NOMO-1 treated with DMSO at 0.1 percent for 48 hours (cell line): Measurements from ENCODE around the gene NGDN.

Experiments used
- DNase-seq: peaks from one replicate; lab custom pipeline; 2025; ENCODE audit not compliant: unreplicated experiment; lab: John Stamatoyannopoulos, UW

NGDN gene

DNA sequence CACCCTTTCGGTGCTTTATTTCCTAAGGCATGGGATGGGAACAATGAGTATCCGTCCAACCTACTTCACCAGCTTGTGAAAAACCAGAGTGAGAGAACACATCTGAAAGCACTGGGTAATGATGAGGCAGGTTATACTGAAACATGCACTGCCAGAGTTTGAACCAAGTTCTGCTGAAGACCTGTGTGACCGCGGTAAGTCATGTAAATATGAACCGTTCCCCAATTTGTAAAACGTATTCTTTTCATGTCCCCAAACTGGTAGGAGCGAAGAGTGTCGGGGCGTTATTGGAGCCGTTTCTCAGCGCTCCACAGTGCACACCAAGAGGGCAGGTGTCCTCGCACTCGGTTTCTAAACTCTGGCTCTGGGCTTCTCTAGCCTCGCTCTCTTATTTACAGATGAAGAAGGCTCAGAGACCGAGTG lies 788 bp upstream of the NGDN start:
- DNase-seq = no peak

DNA sequence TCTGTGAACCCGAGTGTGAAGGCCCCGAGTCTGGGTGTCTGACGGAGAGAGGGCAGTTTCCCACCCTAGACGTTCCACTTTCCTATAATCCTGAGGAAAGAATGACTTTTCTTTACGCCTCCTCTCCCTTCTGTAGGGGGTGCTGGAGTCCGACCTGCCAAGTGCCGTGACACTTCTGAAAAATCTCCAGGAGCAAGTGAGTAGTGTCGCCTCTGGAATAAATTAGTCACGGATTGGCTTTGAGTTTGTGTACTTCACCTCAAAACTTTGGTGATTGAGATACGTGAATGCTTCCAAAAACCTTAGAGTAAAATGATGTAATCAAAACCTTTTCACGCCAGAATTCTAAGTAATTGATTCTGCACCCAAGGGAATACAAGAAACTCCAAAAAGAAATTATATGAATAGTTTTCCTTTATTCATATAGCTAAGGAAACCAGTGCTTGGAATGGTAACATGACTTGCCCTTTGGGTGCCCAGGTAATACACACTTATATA lies 452 bp downstream of the NGDN start:
- peak; percentile 37 for DNase-seq

DNA sequence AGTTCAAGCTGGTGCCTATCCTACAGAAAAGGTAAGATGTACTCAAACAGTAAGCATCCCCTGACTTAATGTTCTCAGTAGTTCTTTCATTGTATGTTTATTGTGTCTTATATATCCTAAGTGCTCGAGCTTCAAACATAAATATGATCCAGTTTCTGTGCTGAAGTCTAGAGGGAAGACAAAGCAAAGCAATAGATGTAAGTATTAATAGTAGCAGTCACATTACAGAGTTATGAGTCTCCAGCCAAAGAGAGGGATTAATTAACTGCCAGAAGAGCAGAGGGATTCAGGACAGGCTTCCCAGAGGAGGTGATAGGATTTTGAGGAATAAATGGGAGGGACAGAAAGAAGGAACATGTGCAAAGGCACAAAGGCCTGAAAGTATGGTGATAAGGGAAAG lies 1.4 kb downstream of the NGDN start:
- no peak for DNase-seq

DNA sequence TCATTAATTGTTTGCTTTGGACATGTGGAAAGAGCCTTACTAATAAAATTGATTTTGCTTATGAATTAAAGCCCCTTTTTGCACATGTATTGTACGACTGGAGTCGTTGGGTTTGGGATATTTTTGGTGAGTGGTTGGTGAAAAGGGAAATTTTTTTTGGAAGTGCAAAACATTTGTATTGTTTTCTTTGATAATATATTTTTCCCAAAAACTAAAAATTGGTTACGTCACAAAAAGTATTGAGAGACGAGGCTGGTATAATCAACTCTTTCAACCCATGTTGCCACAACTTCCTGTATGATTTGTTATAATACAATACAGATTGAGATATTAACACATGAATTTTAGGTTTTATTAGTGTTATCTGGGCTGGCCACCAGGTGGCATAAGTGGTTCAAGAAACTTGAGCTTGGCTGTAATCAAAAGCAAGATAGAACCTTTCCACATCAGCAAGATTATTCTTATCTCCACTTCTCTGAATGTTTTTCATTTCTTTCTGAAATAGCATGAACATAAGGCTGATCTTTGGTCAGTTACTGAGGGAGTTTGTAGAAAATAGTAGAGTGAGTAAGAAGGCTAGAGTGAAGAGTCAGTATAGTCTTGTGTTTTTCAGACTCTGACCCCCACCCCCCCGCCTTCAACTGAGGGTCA lies 8.7 kb downstream of the NGDN start:
- DNase-seq = peak; percentile 55

DNA sequence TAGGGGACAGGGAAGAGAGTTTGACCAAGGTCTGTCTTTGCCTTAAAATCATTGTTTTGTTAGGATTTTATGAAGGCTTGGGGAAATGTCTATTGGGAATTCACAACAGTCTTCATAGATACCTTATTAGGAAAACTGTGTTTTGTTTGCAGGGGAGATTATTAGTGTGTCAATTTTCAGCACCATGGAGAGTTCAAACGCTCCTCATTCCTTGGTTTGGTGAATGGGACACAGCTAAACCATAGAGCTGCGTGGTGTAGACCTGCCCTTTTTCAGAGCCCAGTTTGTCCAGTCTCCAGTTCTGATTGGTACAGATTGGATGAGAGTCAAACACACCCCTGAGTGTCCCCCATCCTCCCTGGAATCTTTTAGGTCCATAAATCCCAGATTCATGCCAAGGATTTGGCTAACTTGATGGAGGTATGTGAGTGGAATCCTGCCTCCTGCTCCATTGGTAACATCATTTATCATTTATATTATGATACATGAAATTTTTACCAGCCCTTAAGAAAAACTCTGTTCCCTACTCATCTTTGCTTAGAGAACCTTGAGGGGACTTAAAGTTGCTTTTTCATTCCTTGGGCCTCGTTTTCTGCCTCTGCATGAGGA lies 12.0 kb downstream of the NGDN start:
- peak; percentile 10 for DNase-seq

DNA sequence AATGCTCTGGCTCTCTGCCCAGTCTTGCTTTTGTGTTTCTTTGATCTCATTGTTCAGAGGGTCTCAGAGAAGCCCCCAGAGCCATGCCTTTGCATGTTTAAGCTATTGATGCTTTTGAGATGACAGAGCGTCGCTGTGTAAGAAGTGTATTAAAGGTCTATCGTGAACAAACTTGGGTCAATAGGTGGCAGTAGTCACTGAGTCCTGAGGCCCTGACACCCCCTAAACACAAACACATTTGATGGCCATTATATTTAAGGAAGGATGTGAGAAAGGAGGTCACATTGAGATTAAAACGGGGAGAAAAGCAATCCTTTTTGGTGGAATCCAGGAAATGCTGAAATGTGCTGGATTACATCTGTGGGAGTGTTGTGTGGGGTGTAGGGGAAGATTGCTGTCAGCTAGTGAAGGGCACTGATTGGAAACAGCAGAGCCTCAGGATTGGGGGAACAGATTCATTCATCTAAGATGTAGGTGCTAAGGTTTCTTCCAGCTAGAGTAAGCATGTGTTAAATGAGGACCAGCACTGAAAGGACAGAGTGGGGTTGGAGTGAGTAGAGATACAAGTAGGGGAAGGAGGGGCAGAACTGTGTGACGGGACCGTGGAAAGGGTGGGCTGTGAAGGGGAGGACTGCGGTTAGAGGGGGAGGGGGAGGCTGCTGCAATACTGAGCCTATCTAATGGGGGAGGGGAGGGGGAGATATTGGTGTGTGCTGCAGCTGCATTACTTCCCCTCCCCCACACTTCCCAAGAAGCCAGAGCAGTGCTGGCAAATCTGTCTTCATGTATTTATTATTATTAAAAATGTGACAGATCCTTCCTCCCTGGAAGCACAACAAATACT lies 12.7 kb downstream of the NGDN start:
- DNase-seq = no peak

DNA sequence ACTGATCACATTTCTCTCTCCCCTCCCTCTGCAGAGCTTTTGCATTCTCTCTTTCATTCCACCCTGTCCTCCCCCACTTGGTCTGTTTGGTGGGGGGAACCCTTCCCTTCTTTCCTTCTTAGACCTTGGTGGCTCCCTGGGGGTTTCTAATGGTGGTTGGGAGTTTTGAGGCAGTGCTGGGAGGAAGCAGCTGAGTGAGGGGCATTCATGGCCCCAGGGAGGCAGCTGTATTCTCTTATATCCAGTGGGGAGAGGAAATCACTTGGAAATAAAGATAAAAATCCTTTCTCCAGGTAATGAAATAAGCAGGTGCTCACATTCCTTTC lies 13.3 kb downstream of the NGDN start:
- no peak for DNase-seq

DNA sequence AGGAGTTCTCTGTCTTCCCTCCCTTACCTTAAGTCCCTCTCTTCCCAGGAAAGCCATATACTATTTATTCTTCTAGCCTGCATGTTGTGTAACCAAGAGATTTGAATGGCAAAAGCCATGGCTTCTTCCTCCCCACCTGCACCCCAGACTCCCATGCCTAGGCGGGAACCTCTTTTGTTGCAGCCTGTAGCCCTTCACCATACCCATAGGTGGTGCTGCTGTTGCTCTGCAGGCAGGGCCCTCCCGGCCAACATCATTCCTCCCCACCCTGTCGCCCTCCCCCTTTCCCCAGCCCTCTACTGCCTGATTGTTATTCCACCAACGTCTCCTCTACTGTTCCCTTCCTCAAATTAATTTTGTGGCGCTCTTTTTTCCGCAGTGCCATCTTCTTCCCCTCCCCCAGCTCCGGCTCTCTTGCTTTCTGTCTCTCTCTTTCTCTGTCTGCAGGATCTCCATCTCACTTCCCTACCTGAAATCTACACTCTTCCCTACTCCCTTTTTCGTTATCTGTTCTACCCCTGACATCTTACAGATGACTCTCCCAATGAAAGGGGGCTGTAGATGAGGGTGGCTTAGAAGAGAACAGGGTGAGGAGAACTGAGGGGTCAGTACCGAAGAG lies 13.8 kb downstream of the NGDN start:
- DNase-seq = no peak

DNA sequence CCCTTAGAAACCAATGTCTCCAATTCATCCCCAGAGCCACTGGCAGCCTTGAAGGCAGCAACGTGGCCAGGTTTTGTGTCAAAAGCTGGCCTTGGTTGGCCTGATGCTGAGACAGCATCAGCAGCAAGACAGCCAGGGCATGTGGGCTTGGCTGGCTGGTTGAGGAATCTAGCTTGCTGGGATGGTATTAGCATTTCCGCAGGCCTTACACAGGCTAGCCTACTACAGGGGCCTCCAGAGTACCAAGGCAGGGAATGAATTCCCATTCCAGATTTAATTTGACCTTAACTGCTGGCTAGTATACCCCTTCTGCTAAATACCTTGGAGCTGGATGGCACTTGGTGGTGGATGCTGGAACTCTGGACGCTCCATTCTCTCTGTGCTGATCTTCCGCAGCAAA lies 15.8 kb downstream of the NGDN start:
- no peak for DNase-seq

DNA sequence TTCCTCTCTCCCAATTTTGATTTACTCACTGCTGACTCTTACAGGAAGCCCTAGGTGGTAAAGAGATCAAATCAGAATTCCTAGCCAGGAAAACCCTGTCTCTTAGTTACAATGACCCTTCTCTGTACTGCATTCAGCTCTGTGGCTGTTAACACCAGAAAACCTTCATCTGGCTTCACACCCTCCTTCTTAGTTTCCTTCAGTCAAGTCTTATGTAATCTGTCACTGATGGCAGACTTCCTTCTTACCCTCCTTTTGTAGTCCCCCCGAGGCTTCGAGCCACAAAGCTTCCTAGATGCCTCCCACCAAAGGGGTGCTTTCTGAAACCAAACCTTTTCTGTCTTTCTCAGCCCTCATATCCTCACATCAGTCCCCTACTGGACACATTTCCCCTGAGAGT lies 16.5 kb downstream of the NGDN start:
- no peak for DNase-seq

DNA sequence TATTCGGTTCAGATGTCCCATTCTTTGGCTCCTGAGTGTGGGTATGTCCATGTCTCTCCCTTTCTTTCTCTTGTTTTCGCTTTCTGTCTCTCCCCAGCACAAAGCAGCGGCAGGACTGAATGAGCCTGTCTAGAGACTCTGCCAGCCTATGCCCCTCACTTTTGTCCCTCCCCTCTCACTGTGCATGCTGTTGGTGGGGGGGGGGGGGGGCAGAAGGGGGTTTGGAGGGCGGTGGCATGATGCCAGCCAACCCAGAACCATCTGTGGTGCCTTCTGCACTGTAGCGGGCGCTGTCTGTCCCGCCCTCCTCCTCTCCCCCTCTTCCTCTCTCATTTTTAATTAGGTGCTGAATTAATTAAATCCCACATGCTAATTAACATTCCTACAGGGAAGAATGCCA lies 17.7 kb downstream of the NGDN start:
- no peak for DNase-seq

DNA sequence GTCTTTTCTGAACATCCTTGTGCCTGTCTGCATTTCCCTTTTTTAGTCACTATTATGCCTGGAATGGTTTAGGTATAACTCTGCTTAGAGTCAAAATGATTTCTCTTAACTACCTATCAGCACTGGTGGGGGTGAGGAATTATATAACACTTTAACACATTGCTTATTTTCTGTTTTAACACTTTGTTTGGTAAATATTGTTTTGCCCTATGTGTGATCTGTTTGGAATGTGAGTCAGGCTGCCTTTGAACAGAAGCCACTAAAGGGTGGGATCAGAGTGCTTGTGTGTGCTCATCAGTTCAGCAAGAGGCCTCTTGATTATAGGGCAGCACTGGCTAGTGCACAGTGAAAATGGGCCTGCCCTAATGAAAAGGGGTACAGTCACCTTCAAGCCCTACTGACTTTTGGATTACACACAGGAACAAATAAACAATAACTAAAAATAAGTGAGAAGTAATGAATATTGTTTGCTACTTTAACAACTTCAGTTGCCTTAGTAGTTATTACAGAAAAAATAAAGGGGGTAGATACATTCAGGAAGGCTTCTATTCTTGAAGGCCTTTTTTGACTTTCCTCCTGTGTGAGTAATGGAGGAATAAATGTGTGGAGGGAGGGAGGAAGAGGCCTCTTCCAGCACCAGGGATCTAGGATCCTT lies 23.2 kb downstream of the NGDN start:
- DNase-seq = no peak

DNA sequence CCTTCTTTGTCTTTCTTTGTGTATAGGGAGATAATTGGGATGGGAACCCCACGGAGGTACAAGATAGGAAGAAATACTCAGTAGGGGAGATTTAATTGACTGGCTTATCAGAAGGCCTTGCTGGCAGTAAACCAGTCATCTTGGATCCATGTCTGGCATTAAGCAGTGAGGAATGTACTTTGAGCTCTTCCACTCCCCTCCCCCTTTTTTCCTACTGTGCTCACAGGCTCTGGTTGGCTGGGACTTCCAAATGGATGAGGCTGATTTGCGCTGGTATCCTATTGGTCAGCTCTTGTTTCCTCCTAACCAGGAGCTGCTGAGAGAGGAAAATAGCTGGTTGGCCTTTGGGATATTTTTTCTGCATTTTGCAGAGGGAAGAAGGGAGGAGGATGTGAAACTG lies 24.7 kb downstream of the NGDN start:
- no peak for DNase-seq

DNA sequence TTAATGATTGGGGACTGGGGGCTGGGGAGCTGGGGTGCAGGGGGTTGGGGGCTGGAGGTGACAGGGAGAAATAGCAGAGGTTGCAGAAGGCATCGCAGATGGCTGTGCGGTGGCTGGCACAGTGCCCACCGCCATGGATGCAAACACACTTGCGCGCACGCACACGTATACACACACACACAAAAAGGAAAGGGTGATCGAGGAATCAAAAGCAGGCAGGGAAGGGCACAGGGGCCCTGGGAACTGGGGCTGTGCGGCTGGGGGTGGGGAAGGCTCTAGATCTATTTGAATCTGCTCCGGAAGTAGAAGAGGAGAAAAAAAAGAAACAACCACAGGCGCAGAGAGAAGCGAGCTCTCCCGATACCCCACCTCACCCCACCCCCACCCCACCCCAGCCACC lies 42.7 kb downstream of the NGDN start:
- no peak for DNase-seq

DNA sequence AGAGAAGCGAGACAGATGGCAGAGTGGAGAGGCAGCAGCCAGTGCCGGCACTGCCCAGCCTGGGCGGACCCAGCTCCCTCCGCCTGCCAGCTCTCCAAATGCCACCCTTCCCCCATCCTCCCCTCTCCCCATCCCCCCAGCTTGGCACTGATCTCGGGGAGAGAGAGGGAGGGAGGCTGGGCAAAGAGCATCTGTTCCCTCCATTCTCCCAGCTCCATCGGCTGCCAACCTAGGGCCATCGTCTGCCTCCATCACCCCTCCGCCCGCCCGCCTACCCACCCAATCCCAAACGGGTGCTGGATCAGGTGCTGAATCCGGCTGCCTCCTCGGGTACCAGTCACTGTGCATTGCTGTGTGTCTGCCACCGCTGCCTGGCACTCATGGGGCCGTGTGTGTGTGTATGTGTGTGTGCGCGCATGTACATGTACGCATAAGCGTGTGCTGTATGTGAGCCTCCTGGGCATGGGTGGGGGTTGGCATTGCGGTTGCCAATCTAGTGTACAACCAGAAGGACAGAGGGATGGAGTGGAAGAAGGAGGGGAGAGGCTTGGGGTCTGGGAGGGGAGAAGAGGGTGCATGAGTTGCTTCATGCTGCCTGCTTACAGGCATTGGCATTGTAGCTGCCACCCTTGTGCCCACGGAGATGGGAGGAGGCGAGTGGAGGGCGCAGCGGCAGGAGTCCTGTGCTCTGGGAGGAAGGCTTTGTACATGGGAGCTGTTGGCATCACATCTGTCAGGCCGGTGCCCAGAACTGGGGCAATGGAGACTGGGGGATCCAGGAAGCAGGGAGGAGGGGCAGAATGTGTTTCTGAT lies 43.7 kb downstream of the NGDN start:
- DNase-seq = no peak

DNA sequence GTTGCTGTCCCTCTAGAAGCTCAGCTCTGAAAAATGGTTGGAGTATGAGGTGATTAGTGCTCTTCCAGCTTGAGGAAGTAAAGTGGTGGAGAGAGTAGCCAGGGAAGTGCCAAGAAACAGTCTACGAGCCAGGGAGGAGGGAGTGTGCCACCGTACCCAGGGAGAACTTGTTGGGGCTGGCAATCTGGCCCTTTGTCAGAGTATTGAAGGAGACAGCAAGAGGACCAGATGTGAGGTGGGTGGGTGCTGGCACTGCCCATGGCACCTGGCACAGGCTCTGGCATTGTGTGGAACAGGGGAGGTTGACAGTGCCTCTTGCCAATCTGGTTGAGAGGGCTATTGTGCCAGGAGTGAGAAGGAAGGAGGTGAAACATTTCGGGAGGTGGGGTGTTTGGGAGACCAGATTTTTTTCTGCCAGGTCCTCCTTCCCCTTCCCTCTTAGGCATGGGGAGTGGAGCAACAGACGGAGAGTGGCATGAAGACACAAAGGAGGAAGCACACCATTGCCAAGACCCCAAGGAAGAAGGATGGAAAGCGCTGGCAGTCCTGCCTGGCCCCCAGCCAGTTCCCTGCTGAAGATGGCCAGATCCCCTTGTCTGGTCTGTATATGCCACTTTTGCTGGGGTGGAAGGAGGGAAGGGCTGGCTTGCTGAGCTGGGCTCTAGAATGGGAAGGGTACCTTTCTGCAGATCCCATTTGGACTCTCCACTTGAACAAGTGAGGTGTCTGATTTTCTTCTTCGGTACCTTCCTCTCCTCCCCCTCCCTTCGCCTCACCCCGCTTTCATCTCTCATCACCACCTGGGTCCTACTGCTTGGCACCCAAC lies 44.5 kb downstream of the NGDN start:
- DNase-seq = no peak

DNA sequence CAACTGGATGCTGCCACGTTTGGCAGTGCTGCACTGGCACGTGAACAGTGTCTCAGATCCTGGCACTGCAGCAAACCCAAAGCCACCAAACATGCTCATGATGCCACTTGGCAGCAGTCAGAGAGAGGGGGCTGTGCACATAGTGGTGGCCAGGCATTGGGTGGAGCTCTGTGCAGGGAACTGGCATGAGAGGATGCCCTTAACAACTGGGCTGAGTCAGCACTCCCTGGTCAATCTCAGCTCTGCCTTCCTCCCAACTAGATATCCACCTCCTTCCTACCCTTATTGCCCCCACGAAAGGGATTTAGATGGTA lies 45.1 kb downstream of the NGDN start:
- no peak for DNase-seq

DNA sequence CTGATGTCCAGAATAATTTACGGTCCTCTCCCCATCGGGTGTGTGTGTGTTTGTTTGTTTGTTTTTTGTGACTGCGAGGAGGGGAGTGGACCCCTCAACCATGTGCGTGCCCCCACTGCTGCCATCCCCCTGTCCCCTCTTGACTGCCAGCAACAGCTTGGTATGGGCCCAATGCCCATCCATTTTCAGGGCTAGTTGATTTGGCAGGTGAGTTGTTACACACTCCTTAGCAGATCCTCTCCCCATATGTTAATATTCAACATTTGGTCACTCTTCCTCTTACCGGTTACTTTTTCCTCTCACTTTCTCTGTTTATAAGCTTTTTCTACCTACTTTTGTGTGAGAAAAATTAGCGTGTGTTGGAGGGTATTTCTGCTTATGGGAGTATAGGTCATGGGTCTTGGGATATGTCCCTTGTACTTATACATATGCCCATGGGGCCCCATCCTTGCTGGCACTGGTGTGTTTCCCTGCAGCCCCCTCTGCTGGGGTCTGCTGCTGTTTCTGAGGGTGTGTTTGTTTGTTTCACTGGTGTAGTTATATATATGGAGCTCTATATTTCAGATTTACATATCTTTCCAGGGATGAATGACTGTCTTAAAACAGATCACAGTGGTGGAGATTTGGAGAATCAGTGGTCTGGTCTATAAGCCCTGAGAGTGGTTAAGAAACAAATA lies 48.3 kb downstream of the NGDN start:
- DNase-seq = no peak

DNA sequence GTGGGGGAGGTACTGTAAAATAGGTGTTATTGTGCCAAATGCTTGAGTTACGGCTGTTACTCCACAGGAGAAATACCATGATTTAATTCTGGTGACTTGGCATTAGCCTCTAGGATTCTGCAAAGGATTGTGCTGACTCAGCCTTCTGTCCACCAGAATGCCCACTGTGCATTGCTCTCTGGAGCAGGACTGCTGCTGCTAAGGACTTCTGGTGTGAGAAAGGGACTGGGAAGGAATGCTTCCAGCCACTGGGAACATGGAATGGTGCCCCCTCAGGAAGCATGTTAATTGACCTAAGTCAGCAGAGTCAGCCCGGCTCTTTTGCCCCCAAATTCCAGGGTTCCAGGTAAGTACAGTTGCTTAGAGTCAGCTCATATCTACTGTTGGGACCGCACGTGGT lies 49.2 kb downstream of the NGDN start:
- no peak for DNase-seq
